ENCODE results near the gene MT1E.

The MT1E gene

GRCh38 chr16:56606476-56607108, 19.0 kb upstream of the MT1E start:
- DNase-seq (ENCODE audit: low spot score) = no peak
- in situ Hi-C loops (cut with MboI; ENCODE audit: low pct_unique_long_range_greater_than_20kb, low sequenced_read_pairs, unreplicated experiment) = no loop called here
- no peak for TF ChIP-seq CTCF (IDR thresholded peaks at IDR 0.05; ENCODE audit: extremely low read depth, insufficient read depth, missing control alignments)

GRCh38 chr16:56607109-56607618, 18.4 kb upstream of the MT1E start:
- TF ChIP-seq CTCF (IDR thresholded peaks at IDR 0.05; ENCODE audit: extremely low read depth, insufficient read depth, missing control alignments) = no peak
- in situ Hi-C loops (cut with MboI; ENCODE audit: low pct_unique_long_range_greater_than_20kb, low sequenced_read_pairs, unreplicated experiment) = no loop called here
- DNase-seq (ENCODE audit: low spot score) = no peak

DNA sequence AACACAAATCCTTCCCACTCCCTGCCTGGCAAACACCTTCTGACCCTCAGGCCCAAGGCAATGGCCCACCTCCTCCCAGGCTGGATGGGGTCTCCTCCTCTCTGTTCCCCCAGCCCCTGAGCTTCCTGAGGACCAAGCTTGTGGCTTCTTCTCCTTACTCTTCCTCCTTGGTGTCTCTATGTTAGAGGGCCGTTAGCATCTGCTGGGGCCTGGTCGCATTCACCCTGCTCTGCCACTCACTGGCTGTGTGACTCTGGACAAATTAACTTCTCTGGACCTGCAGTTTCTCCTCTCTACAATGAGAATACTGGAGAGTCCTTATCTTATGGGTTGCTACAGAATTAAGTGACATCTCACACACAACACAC, 17.9 kb upstream of the MT1E start:
- no peak for DNase-seq (ENCODE audit: low spot score)
- in situ Hi-C loops (cut with MboI; ENCODE audit: low pct_unique_long_range_greater_than_20kb, low sequenced_read_pairs, unreplicated experiment) = no loop called here
- TF ChIP-seq CTCF (IDR thresholded peaks at IDR 0.05; ENCODE audit: extremely low read depth, insufficient read depth, missing control alignments) = no peak

DNA sequence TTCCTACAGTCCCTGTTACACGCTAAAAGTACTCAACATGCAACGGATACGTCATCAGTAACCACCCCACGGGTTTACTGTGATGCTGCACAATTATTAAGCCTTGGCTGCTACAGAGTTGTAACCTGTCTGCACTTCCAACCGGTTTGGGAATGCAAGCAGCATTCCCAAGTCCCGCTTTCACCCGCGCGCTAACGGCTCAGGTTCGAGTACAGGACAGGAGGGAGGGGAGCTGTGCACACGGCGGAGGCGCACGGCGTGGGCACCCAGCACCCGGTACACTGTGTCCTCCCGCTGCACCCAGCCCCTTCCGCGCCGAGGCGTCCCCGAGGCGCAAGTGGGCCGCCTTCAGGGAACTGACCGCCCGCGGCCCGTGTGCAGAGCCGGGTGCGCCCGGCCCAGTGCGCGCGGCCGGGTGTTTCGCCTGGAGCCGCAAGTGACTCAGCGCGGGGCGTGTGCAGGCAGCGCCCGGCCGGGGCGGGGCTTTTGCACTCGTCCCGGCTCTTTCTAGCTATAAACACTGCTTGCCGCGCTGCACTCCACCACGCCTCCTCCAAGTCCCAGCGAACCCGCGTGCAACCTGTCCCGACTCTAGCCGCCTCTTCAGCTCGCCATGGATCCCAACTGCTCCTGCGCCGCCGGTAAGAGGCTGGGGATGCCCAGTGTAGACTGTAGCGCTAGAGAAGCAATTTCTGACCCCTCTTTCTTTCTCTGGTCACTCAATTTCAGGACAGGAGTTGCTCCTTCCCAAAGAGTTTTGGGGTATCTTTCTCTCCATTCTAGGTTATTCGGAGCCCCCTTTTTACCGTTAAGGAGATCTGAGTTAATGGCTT, 17.3 kb upstream of the MT1E start, which contains the start of gene MT2A:
Gene MT2A (plus strand): TSS at position 542 of the 833 bp plus-strand sequence. CDS start 72 bp downstream, at position 614.
- in situ Hi-C loops (cut with MboI; ENCODE audit: low pct_unique_long_range_greater_than_20kb, low sequenced_read_pairs, unreplicated experiment) = no loop called here
- DNase-seq (ENCODE audit: low spot score) = peak; percentile 95
- no peak for TF ChIP-seq CTCF (IDR thresholded peaks at IDR 0.05; ENCODE audit: extremely low read depth, insufficient read depth, missing control alignments)

- in situ Hi-C loops (cut with MboI; ENCODE audit: low pct_unique_long_range_greater_than_20kb, low sequenced_read_pairs, unreplicated experiment) = no loop called here
- no peak for DNase-seq (ENCODE audit: low spot score)
- no peak for TF ChIP-seq CTCF (IDR thresholded peaks at IDR 0.05; ENCODE audit: extremely low read depth, insufficient read depth, missing control alignments)
Observed at GRCh38 chr16:56608876-56609462, 16.6 kb upstream of the MT1E start.

- TF ChIP-seq CTCF (IDR thresholded peaks at IDR 0.05; ENCODE audit: extremely low read depth, insufficient read depth, missing control alignments) = no peak
- peak; percentile 82 for DNase-seq (ENCODE audit: low spot score)
Observed at GRCh38 chr16:56609463-56609921, 16.1 kb upstream of the MT1E start.

More at GRCh38 chr16:56609463-56609921, 16.1 kb upstream of the MT1E start:
- in situ Hi-C loops (cut with MboI; ENCODE audit: low pct_unique_long_range_greater_than_20kb, low sequenced_read_pairs, unreplicated experiment) = no loop called here
